GM23338 (cell line): ENCODE results near the gene BCL11B.

Experiments
- CTCF ChIP-seq, 2 experiments: fragments of 200-600 bp in 1 of 2; sonication (generic) in 1 of 2; conservative IDR thresholded peaks; 2 replicates each; pipeline versions ENCODE4 v1.5.1 to v1.6.1; 2016 to 2017; ENCODE audit warnings: antibody characterized with exemption in 2 of 2, low read depth in 2 of 2, mild to moderate bottlenecking in 2 of 2, moderate library complexity in 1 of 2
- POLR2AphosphoS5 ChIP-seq: IDR thresholded peaks from 2 replicates; pipeline ENCODE4 v1.6.1; 2016; ENCODE audit warnings: antibody characterized with exemption, low read depth

- no peak for TF ChIP-seq CTCF (conservative IDR thresholded peaks at IDR 0.05; ENCODE audit: low read depth in 2 of 2)
- peak; percentile 5; the same call in 1 of the 2 replicates for TF ChIP-seq POLR2AphosphoS5
Observed at GRCh38 chr14:99247101-99247729, 24.8 kb downstream of the BCL11B start.
